ENCODE results near the gene FSTL4. TPM values are rescaled to one million over a fixed set of nuclear protein-coding genes. Genes with fewer than 3 reads are reported as not detected.

Gene FSTL4
- total RNA-seq, 1 experiment from 2014 or later = not detected

DNA sequence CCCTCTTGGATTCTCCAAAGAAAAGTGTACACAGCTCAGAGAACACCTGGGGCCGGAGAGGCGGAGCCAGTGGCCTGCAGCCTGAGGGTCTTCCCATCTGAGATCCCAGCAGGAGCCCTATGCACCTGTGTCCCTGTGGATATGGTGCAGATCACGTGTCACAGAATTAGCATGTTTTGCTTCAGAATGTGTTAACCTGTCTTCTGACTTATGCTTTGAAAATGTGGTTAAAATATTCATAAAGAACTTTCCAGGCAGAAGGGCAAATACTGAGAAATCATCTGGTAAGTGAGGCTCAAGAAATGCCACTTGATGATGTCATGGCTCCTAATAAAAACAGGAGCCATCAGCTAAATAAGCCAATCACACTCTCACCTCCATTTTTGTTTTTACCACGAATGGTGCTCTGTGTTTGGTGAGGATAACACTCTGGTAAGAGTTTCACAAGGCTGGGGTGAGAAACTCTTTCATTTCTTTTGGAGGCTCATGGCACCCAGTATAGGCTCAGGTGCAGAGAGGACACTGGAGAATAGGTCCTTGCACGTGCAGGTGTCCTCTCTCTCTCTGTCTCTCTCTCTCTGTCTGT lies 279.8 kb downstream of the FSTL4 start:
- Mint-ChIP-seq H3K4me1 (ENCODE audit: low read depth, unreplicated experiment) (no peaks in the 10 kb centered on the region), H3K36me3 (ENCODE audit: insufficient read depth, unreplicated experiment) (no peaks in the 10 kb centered on the region), H3K4me3 (ENCODE audit: low read depth, unreplicated experiment) (no peak overlapping the region), H3K9me3 (ENCODE audit: low read depth, unreplicated experiment) (no peaks in the 10 kb centered on the region), H3K27ac (ENCODE audit: unreplicated experiment) (no peak overlapping the region), H3K27me3 (ENCODE audit: unreplicated experiment) (peaks cover 98% of the 10 kb centered on the region)
- TF ChIP-seq CTCF (IDR thresholded peaks at IDR 0.05; ENCODE audit: unreplicated experiment) = no peak
- BruUV-seq (replicated peaks) = no TSS peak
- intact Hi-C loops (cut with micrococcal nuclease; ENCODE audit: unreplicated experiment) = no loop called here
- CTCF ChIA-PET = no interaction called here
- DNase-seq = no peak

DNA sequence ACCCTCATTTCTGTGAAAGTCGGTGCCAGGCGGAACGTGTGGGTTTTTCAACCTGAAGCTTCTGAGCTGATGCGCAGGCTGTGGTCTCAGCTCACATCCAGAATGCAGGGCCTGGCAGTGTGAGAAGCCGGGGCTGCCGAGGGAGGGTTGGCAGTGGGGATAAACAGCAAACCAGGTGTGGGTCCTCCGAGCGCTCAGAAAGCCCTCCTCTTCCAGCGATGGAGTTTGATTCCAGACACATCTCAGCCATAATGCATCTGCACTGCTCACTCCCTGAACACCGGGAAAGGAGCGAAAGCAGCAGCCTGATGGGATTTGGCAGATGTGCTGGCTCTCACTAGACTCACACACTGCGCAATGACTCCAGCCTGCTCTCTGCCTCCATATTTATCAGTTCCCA lies 280.4 kb downstream of the FSTL4 start:
- BruUV-seq (replicated peaks) = no TSS peak
- DNase-seq = no peak
- intact Hi-C loops (cut with micrococcal nuclease; ENCODE audit: unreplicated experiment) = no loop called here
- no peak for TF ChIP-seq CTCF (IDR thresholded peaks at IDR 0.05; ENCODE audit: unreplicated experiment)
- H3K4me3 Mint-ChIP-seq (ENCODE audit: low read depth, unreplicated experiment) = no peak overlapping the region
- H3K36me3 Mint-ChIP-seq (ENCODE audit: insufficient read depth, unreplicated experiment) = no peaks in the 10 kb centered on the region
- CTCF ChIA-PET = no interaction called here
- H3K27me3 Mint-ChIP-seq (ENCODE audit: unreplicated experiment) = peaks cover 98% of the 10 kb centered on the region
- H3K9me3 Mint-ChIP-seq (ENCODE audit: low read depth, unreplicated experiment) = no peaks in the 10 kb centered on the region
- no peak overlapping the region for H3K27ac Mint-ChIP-seq (ENCODE audit: unreplicated experiment)
- H3K4me1 Mint-ChIP-seq (ENCODE audit: low read depth, unreplicated experiment) = no peaks in the 10 kb centered on the region

GRCh38 chr5:133330956-133331355 lies 281.4 kb downstream of the FSTL4 start:
- Mint-ChIP-seq H3K9me3 (ENCODE audit: low read depth, unreplicated experiment) (no peaks in the 10 kb centered on the region), H3K4me1 (ENCODE audit: low read depth, unreplicated experiment) (no peaks in the 10 kb centered on the region), H3K4me3 (ENCODE audit: low read depth, unreplicated experiment) (no peak overlapping the region), H3K27ac (ENCODE audit: unreplicated experiment) (no peak overlapping the region), H3K27me3 (ENCODE audit: unreplicated experiment) (peaks cover 98% of the 10 kb centered on the region), H3K36me3 (ENCODE audit: insufficient read depth, unreplicated experiment) (no peaks in the 10 kb centered on the region)
- intact Hi-C loops (cut with micrococcal nuclease; ENCODE audit: unreplicated experiment) = no loop called here
- TF ChIP-seq CTCF (IDR thresholded peaks at IDR 0.05; ENCODE audit: unreplicated experiment) = no peak
- BruUV-seq (replicated peaks) = no TSS peak
- CTCF ChIA-PET = no interaction called here
- DNase-seq = no peak

DNA sequence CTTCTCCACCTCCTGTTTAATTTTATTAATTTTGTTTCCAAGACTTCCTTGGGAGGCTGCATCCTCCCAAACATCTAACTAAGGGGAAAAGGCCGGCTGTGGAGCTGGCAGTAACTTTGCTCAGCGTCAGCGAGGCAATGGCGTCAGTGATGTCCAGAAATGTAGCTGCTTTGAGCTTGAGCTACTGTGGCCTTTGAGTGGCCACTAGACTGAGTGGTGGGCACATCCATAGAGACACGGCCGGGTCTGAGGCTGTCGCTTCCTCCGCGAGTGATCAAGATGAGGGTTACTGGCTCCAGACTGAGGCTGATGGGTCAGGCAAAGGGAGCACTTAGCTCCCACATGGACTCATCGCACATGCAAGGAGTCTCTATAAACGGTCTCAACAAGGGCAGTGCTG lies 283.5 kb downstream of the FSTL4 start:
- H3K9me3 Mint-ChIP-seq (ENCODE audit: low read depth, unreplicated experiment) = no peaks in the 10 kb centered on the region
- H3K4me1 Mint-ChIP-seq (ENCODE audit: low read depth, unreplicated experiment) = no peaks in the 10 kb centered on the region
- H3K36me3 Mint-ChIP-seq (ENCODE audit: insufficient read depth, unreplicated experiment) = no peaks in the 10 kb centered on the region
- peaks cover 99% of the 10 kb centered on the region for H3K27me3 Mint-ChIP-seq (ENCODE audit: unreplicated experiment)
- DNase-seq = no peak
- no peak for TF ChIP-seq CTCF (IDR thresholded peaks at IDR 0.05; ENCODE audit: unreplicated experiment)
- BruUV-seq (replicated peaks) = no TSS peak
- intact Hi-C loops (cut with micrococcal nuclease; ENCODE audit: unreplicated experiment) = no loop called here
- CTCF ChIA-PET = no interaction called here
- no peak overlapping the region for H3K4me3 Mint-ChIP-seq (ENCODE audit: low read depth, unreplicated experiment)
- no peak overlapping the region for H3K27ac Mint-ChIP-seq (ENCODE audit: unreplicated experiment)
